GM12865 (cell line): ENCODE results near the gene FSTL1.

ENCODE experiments used
- DNase-seq: peaks from one replicate; pipeline ENCODE4 v3.0.0; 2010; ENCODE audit warnings: low read depth
- H3K4me3 ChIP-seq: 2 replicates; pipeline ENCODE4 v1.5.1; 2011; ENCODE audit warnings: mild to moderate bottlenecking, low read depth, low read length, control low read depth
- CTCF ChIP-seq: IDR thresholded peaks from 2 replicates; pipeline ENCODE4 v1.5.1; 2011; ENCODE audit warnings: low read length, control low read depth, low read depth, inconsistent platforms; ENCODE audit not compliant: insufficient read depth; ENCODE audit errors: missing control alignments

FSTL1 gene

DNA sequence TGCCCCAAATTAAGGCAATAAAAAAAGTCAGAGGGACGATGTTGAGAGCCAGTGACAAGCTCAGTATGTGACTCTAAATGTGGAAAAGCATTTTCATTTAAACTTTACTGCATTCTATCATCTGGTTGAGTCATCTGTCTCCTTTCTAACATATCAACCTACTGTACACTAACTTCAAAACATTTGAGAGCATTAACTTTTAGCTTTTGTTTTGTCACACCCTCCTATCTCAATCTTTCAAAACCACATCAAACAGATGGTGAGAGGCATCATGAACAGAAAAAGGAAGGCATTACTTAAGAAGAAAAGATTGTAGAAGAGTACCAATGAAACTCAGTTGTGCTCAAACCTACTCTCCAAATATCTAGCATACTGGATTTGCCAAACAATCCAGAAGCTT, 106.4 kb downstream of the FSTL1 start:
- TF ChIP-seq CTCF = no peak
- DNase-seq = peak; percentile 34
- H3K4me3 ChIP-seq = no peak overlapping the region
